Parathyroid adenoma (tissue), 2 donors: Measurements from ENCODE around the gene UBE2E2.

Source experiments
- H2AFZ ChIP-seq: fragments of 300-600 bp; sonication (generic); one replicate; pipeline ENCODE4 v1.7.0; 2017; ENCODE audit warnings: antibody characterized with exemption, mild to moderate bottlenecking
- H3K27ac ChIP-seq: fragments of 300-600 bp; sonication (generic); one replicate; pipeline ENCODE4 v1.7.0; 2017
- H3K27me3 ChIP-seq: fragments of 300-600 bp; sonication (generic); one replicate; pipeline ENCODE4 v1.7.0; 2017; ENCODE audit warnings: low read length; ENCODE audit not compliant: control insufficient read depth, insufficient read depth
- H3K36me3 ChIP-seq: fragments of 300-600 bp; sonication (generic); one replicate; pipeline ENCODE4 v1.7.0; 2017; ENCODE audit warnings: low read length; ENCODE audit not compliant: control insufficient read depth, insufficient read depth
- H3K4me1 ChIP-seq: fragments of 300-600 bp; sonication (generic); one replicate; pipeline ENCODE4 v1.7.0; 2017; ENCODE audit warnings: control low read depth
- H3K4me2 ChIP-seq: fragments of 300-600 bp; sonication (generic); one replicate; pipeline ENCODE4 v1.7.0; 2017; ENCODE audit warnings: low read length
- H3K4me3 ChIP-seq: fragments of 300-600 bp; sonication (generic); one replicate; pipeline ENCODE4 v1.7.0; 2017; ENCODE audit warnings: low read depth, low read length
- H3K79me2 ChIP-seq: fragments of 300-600 bp; sonication (generic); one replicate; pipeline ENCODE4 v1.7.0; 2017; ENCODE audit warnings: control low read depth
- H3K9ac ChIP-seq: fragments of 300-600 bp; sonication (generic); one replicate; pipeline ENCODE4 v1.7.0; 2017; ENCODE audit warnings: mild to moderate bottlenecking
- H3K9me3 ChIP-seq: fragments of 300-600 bp; sonication (generic); one replicate; pipeline ENCODE4 v1.7.0; 2017; ENCODE audit warnings: low read length; ENCODE audit not compliant: control insufficient read depth
- TF ChIP-seq, protein P1 (sequence below): fragments of 300-600 bp; sonication (generic); IDR thresholded peaks from one replicate; pipeline ENCODE4 v1.7.0; 2017; ENCODE audit warnings: antibody characterized with exemption, mild to moderate bottlenecking
- donor health status: primary hyperparathyroidism.

The UBE2E2 gene

DNA sequence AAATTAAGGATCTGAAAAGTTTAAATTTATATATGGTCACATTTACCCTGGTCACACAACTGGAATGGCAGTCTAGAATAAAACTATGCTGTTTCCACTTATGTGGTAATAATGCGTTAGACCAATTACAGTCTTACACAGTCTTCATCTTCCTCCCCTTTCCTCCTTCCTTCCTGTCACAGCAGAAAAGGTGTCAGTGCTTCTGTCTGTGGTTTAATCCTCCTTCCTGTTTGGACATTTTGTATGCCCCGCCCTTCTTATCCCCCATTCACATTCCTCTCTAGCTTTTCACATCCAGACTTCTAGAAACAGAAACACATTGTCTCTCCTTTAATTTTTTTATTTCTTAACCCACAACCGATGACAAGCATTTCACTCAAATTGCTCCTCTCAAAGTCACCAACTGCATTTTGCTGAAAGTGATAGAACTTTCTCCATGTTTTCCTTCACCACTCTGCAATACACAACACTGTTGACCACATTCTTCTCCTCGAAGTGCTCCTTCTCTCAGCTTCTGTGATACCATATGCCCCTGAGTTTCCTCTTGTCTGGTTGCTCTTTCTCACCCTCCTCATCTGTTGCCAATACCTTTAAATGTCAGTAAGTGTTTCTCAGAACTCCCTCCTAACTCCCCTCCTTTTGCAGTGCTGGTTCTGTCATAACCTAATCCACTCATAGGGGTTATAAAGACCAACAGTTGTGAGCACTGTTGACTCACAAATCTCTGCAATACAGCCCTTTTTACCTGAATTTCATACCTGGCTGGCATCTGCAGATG is 271.6 kb downstream of the UBE2E2 start:
- no peaks in the 10 kb centered on the region for H3K36me3 ChIP-seq
- H3K9ac ChIP-seq: no peak overlapping the region
- no peaks in the 10 kb centered on the region for H3K27me3 ChIP-seq
- no peaks in the 10 kb centered on the region for H3K9me3 ChIP-seq
- H3K4me3 ChIP-seq: no peak overlapping the region
- TF ChIP-seq, protein P1, sequence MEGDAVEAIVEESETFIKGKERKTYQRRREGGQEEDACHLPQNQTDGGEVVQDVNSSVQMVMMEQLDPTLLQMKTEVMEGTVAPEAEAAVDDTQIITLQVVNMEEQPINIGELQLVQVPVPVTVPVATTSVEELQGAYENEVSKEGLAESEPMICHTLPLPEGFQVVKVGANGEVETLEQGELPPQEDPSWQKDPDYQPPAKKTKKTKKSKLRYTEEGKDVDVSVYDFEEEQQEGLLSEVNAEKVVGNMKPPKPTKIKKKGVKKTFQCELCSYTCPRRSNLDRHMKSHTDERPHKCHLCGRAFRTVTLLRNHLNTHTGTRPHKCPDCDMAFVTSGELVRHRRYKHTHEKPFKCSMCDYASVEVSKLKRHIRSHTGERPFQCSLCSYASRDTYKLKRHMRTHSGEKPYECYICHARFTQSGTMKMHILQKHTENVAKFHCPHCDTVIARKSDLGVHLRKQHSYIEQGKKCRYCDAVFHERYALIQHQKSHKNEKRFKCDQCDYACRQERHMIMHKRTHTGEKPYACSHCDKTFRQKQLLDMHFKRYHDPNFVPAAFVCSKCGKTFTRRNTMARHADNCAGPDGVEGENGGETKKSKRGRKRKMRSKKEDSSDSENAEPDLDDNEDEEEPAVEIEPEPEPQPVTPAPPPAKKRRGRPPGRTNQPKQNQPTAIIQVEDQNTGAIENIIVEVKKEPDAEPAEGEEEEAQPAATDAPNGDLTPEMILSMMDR: no peak
- no peaks in the 10 kb centered on the region for H3K79me2 ChIP-seq
- no peak overlapping the region for H3K4me2 ChIP-seq
- no peaks in the 10 kb centered on the region for H3K4me1 ChIP-seq
- H2AFZ ChIP-seq: no peak overlapping the region
- no peak overlapping the region for H3K27ac ChIP-seq

DNA sequence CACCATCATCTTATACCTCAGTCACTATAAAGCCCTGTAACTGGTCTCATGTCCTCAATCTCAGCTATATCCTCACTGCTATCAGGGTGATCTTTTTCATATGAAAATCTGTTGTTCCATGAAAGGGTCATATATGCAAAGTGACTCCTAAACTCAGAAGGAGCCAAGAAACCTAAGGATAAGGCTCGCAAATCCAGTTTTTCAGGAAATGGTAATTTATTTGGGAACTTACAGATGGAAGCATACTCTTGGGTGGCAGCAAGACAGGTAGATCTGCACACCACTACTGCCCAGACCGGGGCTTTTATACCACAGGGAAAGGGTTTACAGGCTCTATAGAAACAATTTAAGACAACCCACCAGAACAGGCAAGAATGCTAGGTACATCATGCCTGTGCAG is 272.3 kb downstream of the UBE2E2 start:
- no peaks in the 10 kb centered on the region for H3K9me3 ChIP-seq
- H3K9ac ChIP-seq: no peak overlapping the region
- no peak overlapping the region for H3K4me3 ChIP-seq
- TF ChIP-seq, protein P1: no peak
- no peak overlapping the region for H2AFZ ChIP-seq
- no peaks in the 10 kb centered on the region for H3K36me3 ChIP-seq
- H3K4me2 ChIP-seq: no peak overlapping the region
- H3K79me2 ChIP-seq: no peaks in the 10 kb centered on the region
- no peaks in the 10 kb centered on the region for H3K4me1 ChIP-seq
- H3K27me3 ChIP-seq: no peaks in the 10 kb centered on the region
- H3K27ac ChIP-seq: no peak overlapping the region

DNA sequence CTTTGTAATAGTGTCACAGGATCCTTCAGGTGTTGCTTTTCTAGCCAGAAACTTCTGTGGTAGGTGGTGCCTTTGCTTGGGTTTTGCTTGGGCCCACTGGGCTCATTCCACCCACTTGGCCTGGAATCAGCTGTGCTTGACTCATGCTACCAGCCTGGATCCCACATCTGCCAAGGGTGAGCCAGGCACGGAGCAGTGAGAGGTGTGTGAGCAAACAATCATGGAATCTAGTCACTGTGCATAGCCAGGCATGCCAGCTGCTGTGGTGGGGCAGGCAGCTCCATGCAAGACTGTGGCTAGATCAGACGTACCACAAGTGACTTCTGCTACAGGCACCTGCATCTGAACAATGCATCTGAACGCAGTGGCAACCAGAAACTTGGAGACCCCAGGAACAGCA is 275.9 kb downstream of the UBE2E2 start:
- Histone ChIP-seq H3K27ac (no peak overlapping the region), H3K79me2 (peaks cover under 1% of the 10 kb centered on the region), H3K4me2 (no peak overlapping the region), H3K9me3 (no peaks in the 10 kb centered on the region), H3K4me3 (no peak overlapping the region), H2AFZ (no peak overlapping the region), H3K4me1 (peaks cover 6% of the 10 kb centered on the region), H3K36me3 (no peaks in the 10 kb centered on the region), H3K27me3 (no peaks in the 10 kb centered on the region), H3K9ac (no peak overlapping the region)
- TF ChIP-seq, protein P1: no peak

DNA sequence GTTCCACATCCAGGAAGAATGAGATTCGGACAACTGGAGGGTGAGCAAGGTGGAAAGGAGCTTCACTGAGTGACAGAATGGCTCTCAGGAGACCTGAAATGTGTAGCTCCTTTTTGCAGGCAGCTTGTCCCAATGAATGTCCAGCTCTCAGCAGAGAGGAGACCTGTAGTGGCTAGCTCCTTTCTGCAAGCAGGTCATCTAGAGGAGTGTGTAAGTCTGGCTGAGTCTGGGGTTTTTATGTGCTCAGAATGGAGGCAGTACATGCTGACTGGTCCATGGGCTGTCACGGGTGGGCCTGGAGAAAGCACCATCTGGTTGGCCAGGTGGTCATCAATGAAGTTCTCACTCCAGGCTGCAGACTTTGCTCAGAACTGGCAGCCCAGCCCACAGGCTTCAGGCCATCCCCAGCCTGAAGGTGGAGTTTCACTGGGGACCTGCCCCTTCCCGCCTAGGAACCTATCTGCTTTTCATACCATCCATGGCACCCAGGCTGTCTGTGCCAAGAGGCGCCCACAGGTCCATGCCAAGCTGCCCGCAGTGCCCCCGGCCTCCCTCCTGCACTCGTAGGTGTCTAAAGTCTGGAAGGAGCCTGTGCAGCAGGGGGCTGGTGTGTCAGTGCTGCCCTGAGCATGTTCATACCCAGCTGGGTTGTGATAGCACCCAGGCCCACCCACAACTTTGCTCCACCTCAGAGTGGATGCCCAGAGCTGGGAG is 276.6 kb downstream of the UBE2E2 start:
- no peaks in the 10 kb centered on the region for H3K36me3 ChIP-seq
- no peaks in the 10 kb centered on the region for H3K9me3 ChIP-seq
- no peaks in the 10 kb centered on the region for H3K27me3 ChIP-seq
- TF ChIP-seq, protein P1: no peak
- H3K4me1 ChIP-seq: peaks cover 6% of the 10 kb centered on the region
- H3K9ac ChIP-seq: no peak overlapping the region
- H2AFZ ChIP-seq: no peak overlapping the region
- no peak overlapping the region for H3K4me2 ChIP-seq
- H3K79me2 ChIP-seq: peaks cover 2% of the 10 kb centered on the region
- no peak overlapping the region for H3K27ac ChIP-seq
- no peak overlapping the region for H3K4me3 ChIP-seq
